K562 (cell line): ENCODE results near the gene CHAT. TPM values are rescaled to one million over a fixed set of nuclear protein-coding genes. Genes with fewer than 3 reads are reported as not detected.

Experiments used
- CUX1 ChIP-seq: fragments of 200-800 bp; sonication (Bioruptor generic); IDR thresholded peaks from 2 replicates; pipeline ENCODE4 v1.6.1; 2016; ENCODE audit warnings: missing genetic modification characterization, missing compliant biosample characterization
- HNRNPLL ChIP-seq: fragments of 200-400 bp; formaldehyde crosslinking; IDR thresholded peaks from 2 replicates; pipeline ENCODE4 v1.6.1; 2017; ENCODE audit warnings: low read length, low read depth, mild to moderate bottlenecking; ENCODE audit not compliant: poor library complexity, severe bottlenecking
- JUNB ChIP-seq: fragments of 450-650 bp; formaldehyde crosslinking; conservative IDR thresholded peaks from 2 replicates; pipeline ENCODE4 v1.4.0; 2020; ENCODE audit warnings: mild to moderate bottlenecking
- ZNF79 ChIP-seq: fragments of 250-450 bp; sonication (Bioruptor Pico); IDR thresholded peaks from 2 replicates; pipeline ENCODE4 v1.4.0; 2020; ENCODE audit warnings: low read depth, mild to moderate bottlenecking, moderate library complexity
- polyA plus RNA-seq, 8 experiments: library from polyadenylated mRNA; depleted of rRNA in 4 of 8; stranded (reverse) in 5 of 8; unstranded in 3 of 8; fragments of >200 nt; fragmentation: Nextera tagmentation in 2 of 8; fragmentation: Illumina TruSeq in 1 of 8; extraction: Ambion mirVana in 2 of 8; extraction: Trizol in 1 of 8; gene quantifications; 2 replicates each; pipeline versions ENCODE4 v1.2.1 to v1.2.3, GENCODE V29; 2011 to 2014; ENCODE audit warnings: inconsistent platforms in 1 of 8, missing spikeins in 1 of 8
- total RNA-seq, 7 experiments: library from RNA; depleted of rRNA in 6 of 7; stranded (reverse); fragments of >200 nt in 6 of 7; fragmentation: Illumina TruSeq in 2 of 7; extraction: Trizol in 2 of 7; gene quantifications; 2 replicates each; pipeline versions ENCODE4 v1.2.1 to v1.2.3, GENCODE V29; 2011 to 2021; ENCODE audit warnings: low replicate concordance in 1 of 7

CHAT gene
- total and polyA plus RNA-seq, 9 of the 15 experiments (the other 6 are each of a cell fraction or from before 2014, with no cell fraction given), result not detected

GRCh38 chr10:49605939-49606509 is 7.8 kb upstream of the CHAT start (continued):
- no peak for TF ChIP-seq CUX1 (CRISPR knock-in tag)
- no peak for TF ChIP-seq HNRNPLL
- no peak for TF ChIP-seq ZNF79 (CRISPR knock-in tag)
- TF ChIP-seq JUNB, result no peak
